Measurements from ENCODE around the gene HVCN1.
"Not testable (repeated sequence)": the region's sequence is repeated elsewhere in the genome, so short reads cannot be mapped to it uniquely, and the experiment has no call there.

HVCN1 gene

GRCh38 chr12:110656071-110656655 lies 32.8 kb downstream of the HVCN1 start:
- Histone ChIP-seq H3K36me3 (ENCODE audit: control insufficient read depth, insufficient read depth, low read length) (no peaks in the 10 kb centered on the region), H2AFZ (no peak overlapping the region), H3K27ac (no peak overlapping the region), H3K27me3 (ENCODE audit: control insufficient read depth, insufficient read depth, low read length) (no peaks in the 10 kb centered on the region), H3K9me3 (ENCODE audit: control insufficient read depth, low read length) (no peaks in the 10 kb centered on the region), H3K4me3 (ENCODE audit: low read depth, low read length) (no peak overlapping the region), H3K4me1 (no peaks in the 10 kb centered on the region), H3K79me2 (no peaks in the 10 kb centered on the region), H3K9ac (no peak overlapping the region), H3K4me2 (ENCODE audit: low read length) (no peak overlapping the region)
- TF ChIP-seq, protein P1, sequence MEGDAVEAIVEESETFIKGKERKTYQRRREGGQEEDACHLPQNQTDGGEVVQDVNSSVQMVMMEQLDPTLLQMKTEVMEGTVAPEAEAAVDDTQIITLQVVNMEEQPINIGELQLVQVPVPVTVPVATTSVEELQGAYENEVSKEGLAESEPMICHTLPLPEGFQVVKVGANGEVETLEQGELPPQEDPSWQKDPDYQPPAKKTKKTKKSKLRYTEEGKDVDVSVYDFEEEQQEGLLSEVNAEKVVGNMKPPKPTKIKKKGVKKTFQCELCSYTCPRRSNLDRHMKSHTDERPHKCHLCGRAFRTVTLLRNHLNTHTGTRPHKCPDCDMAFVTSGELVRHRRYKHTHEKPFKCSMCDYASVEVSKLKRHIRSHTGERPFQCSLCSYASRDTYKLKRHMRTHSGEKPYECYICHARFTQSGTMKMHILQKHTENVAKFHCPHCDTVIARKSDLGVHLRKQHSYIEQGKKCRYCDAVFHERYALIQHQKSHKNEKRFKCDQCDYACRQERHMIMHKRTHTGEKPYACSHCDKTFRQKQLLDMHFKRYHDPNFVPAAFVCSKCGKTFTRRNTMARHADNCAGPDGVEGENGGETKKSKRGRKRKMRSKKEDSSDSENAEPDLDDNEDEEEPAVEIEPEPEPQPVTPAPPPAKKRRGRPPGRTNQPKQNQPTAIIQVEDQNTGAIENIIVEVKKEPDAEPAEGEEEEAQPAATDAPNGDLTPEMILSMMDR (IDR thresholded peaks at IDR 0.05): no peak

GRCh38 chr12:110654238-110654637 lies 34.7 kb downstream of the HVCN1 start:
- H3K27ac ChIP-seq; H3K79me2 ChIP-seq; H3K4me1 ChIP-seq; H3K9me3 ChIP-seq (ENCODE audit: control insufficient read depth, low read length); H3K4me3 ChIP-seq (ENCODE audit: low read depth, low read length); H3K4me2 ChIP-seq (ENCODE audit: low read length); H3K9ac ChIP-seq; H2AFZ ChIP-seq; H3K27me3 ChIP-seq (ENCODE audit: control insufficient read depth, insufficient read depth, low read length); H3K36me3 ChIP-seq (ENCODE audit: control insufficient read depth, insufficient read depth, low read length): not testable (repeated sequence)

DNA sequence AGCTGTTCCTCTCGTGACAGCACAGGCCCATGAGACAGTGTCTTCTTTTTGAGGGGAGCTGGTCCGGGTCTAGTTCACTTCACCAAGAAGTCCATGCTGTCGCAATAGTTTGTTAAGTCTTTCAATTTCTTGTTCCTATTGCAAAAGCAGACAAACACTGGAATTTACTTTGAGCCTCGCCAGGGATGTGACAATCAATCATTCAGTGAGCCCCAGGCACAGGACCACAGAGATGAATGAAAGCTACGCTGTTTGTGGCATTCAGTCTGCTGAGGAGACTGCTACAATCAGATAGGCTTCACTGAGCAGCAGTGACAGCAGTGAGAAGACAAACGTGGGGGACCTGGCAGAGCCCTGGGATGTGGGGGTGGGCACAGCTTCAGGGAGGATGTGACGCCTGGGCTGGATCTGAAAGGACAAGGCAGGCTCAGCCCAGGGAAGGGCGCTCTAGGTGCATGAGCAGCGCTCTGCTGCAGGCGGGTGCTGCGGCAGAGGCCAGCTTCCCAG lies 39.5 kb downstream of the HVCN1 start:
- Histone ChIP-seq H3K4me3 (ENCODE audit: low read depth, low read length) (no peak overlapping the region), H2AFZ (no peak overlapping the region), H3K79me2 (no peaks in the 10 kb centered on the region), H3K9me3 (ENCODE audit: control insufficient read depth, low read length) (no peaks in the 10 kb centered on the region), H3K27me3 (ENCODE audit: control insufficient read depth, insufficient read depth, low read length) (no peaks in the 10 kb centered on the region), H3K36me3 (ENCODE audit: control insufficient read depth, insufficient read depth, low read length) (no peaks in the 10 kb centered on the region), H3K4me2 (ENCODE audit: low read length) (no peak overlapping the region), H3K9ac (no peak overlapping the region), H3K4me1 (no peaks in the 10 kb centered on the region), H3K27ac (no peak overlapping the region)
- TF ChIP-seq, protein P1 (IDR thresholded peaks at IDR 0.05): no peak

GRCh38 chr12:110647631-110648040 lies 41.3 kb downstream of the HVCN1 start:
- H2AFZ ChIP-seq: no peak overlapping the region
- TF ChIP-seq, protein P1 (IDR thresholded peaks at IDR 0.05): no peak
- no peak overlapping the region for H3K9ac ChIP-seq
- no peaks in the 10 kb centered on the region for H3K4me1 ChIP-seq
- H3K79me2 ChIP-seq: no peaks in the 10 kb centered on the region
- H3K4me3 ChIP-seq (ENCODE audit: low read depth, low read length): no peak overlapping the region
- H3K27ac ChIP-seq: no peak overlapping the region
- no peaks in the 10 kb centered on the region for H3K36me3 ChIP-seq (ENCODE audit: control insufficient read depth, insufficient read depth, low read length)
- no peaks in the 10 kb centered on the region for H3K9me3 ChIP-seq (ENCODE audit: control insufficient read depth, low read length)
- no peaks in the 10 kb centered on the region for H3K27me3 ChIP-seq (ENCODE audit: control insufficient read depth, insufficient read depth, low read length)
- no peak overlapping the region for H3K4me2 ChIP-seq (ENCODE audit: low read length)

DNA sequence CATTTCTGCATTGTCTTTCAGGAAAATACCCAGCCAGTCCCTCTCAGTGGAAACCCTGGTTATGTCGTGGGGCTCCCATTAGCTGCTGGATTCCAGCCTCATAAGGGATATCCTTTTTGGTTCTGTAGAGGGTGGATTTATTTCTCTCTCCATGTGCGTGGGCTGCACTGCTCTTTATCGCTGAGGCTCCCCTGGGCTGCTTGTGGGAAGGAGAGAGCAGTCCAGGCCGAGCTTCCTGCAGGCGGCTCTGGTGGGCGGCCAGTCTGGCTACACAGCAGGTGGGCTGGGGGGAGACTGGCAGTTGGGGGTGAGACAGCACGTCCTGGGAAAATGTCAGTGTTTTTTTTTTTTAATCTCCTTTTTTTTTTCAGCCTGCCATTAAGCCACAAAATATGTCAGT lies 47.4 kb downstream of the HVCN1 start:
- TF ChIP-seq, protein P1 (IDR thresholded peaks at IDR 0.05): no peak
- H3K4me1 ChIP-seq: no peaks in the 10 kb centered on the region
- H3K9ac ChIP-seq: no peak overlapping the region
- no peaks in the 10 kb centered on the region for H3K9me3 ChIP-seq (ENCODE audit: control insufficient read depth, low read length)
- H2AFZ ChIP-seq: no peak overlapping the region
- no peak overlapping the region for H3K27ac ChIP-seq
- H3K36me3 ChIP-seq (ENCODE audit: control insufficient read depth, insufficient read depth, low read length): no peaks in the 10 kb centered on the region
- H3K27me3 ChIP-seq (ENCODE audit: control insufficient read depth, insufficient read depth, low read length): no peaks in the 10 kb centered on the region
- H3K4me3 ChIP-seq (ENCODE audit: low read depth, low read length): no peak overlapping the region
- no peak overlapping the region for H3K4me2 ChIP-seq (ENCODE audit: low read length)
- H3K79me2 ChIP-seq: no peaks in the 10 kb centered on the region

Data from parathyroid adenoma (tissue), 2 donors.